Measurements from ENCODE around the gene LAMA2. TPM values are rescaled to one million over a fixed set of nuclear protein-coding genes. Genes with fewer than 3 reads are reported as not detected.

The LAMA2 gene
- total and polyA plus RNA-seq, 2 of the 8 experiments (the other 6 are each of a cell fraction or from before 2014, with no cell fraction given), result 1.3 to 3.8 TPM

GRCh38 chr6:129233458-129234134, 350.7 kb downstream of the LAMA2 start:
- Histone ChIP-seq H3K9me3 (ENCODE audit: insufficient read depth in 2 of 2, low read depth in 1 of 2, low read length in 1 of 2) (peaks cover 0 to 2% of the 10 kb centered on the region in 2 experiments; a peak in 1 of 4 replicates), H3K23me2 (ENCODE audit: low read depth, low read length) (no peaks in the 10 kb centered on the region), H2BK12ac (ENCODE audit: low read depth, low read length) (no peak overlapping the region), H3K27ac (ENCODE audit: low read depth, low read length) (no peak overlapping the region), H2BK120ac (replicated peaks; ENCODE audit: low read depth, low read length) (no peak overlapping the region), H3K27me3 (replicated peaks in 1 of 4; ENCODE audit: control insufficient read depth in 3 of 4, extremely low read depth in 1 of 4, insufficient read depth in 3 of 4, low read length in 3 of 4) (no peaks in the 10 kb centered on the region), H4K5ac (ENCODE audit: insufficient read length, low read depth, low read length) (no peak overlapping the region), H3K4me3 (ENCODE audit: extremely low read depth in 1 of 4, insufficient read depth in 2 of 4, low read depth in 3 of 4, low read length in 4 of 4) (no peak overlapping the region), H3K4me2 (ENCODE audit: insufficient read depth in 1 of 2, low read depth in 2 of 2, low read length in 2 of 2) (no peak overlapping the region), H3K14ac (ENCODE audit: insufficient read length) (no peak overlapping the region), H3K4me1 (replicated peaks in 1 of 4; ENCODE audit: control insufficient read depth in 3 of 4, insufficient read depth in 4 of 4, low read length in 3 of 4) (no peaks in the 10 kb centered on the region), H3K9ac (replicated peaks in 1 of 4; ENCODE audit: extremely low read depth in 1 of 4, low read depth in 3 of 4, low read length in 3 of 4) (no peak overlapping the region), H3K18ac (ENCODE audit: extremely low read depth, low read length) (no peak overlapping the region), H2AFZ (ENCODE audit: low read length) (no peak overlapping the region), H3K79me2 (ENCODE audit: control insufficient read depth in 1 of 2, insufficient read depth in 2 of 2, low read length in 2 of 2) (no peaks in the 10 kb centered on the region), H4K91ac (replicated peaks; ENCODE audit: insufficient read length, low read length) (no peak overlapping the region), H4K20me1 (replicated peaks in 1 of 2; ENCODE audit: control insufficient read depth in 1 of 2, insufficient read depth in 2 of 2, low read length in 2 of 2) (no peaks in the 10 kb centered on the region), H3K56ac (replicated peaks; ENCODE audit: insufficient read length, low read depth, low read length) (no peak overlapping the region), H2AK5ac (ENCODE audit: low read depth, low read length) (no peak overlapping the region), H4K8ac (ENCODE audit: extremely low read depth, insufficient read depth, low read length) (no peak overlapping the region), H3K23ac (ENCODE audit: insufficient read length) (no peak overlapping the region), H3K4ac (replicated peaks; ENCODE audit: insufficient read length, low read depth, low read length) (no peak overlapping the region), H3K79me1 (ENCODE audit: low read depth, low read length) (no peaks in the 10 kb centered on the region), H2BK20ac (ENCODE audit: low read length) (no peak overlapping the region), H3K36me3 (ENCODE audit: control insufficient read depth in 2 of 4, insufficient read depth in 4 of 4, low read length in 3 of 4) (no peaks in the 10 kb centered on the region), H2BK15ac (ENCODE audit: low read length) (no peak overlapping the region), H2BK5ac (ENCODE audit: low read depth, low read length) (no peak overlapping the region)
- POLR2A ChIA-PET (ENCODE audit: partially characterized antibody), result interaction anchor here (1.0 kb wide), 1 partner anchor 714 kb away, joined by 3 read pairs; the partner anchor contains the start of gene PTPRK
- 90% methylated on average over 9 of the region's 9 CpGs; no CpG with 5 or more reads in 1 of the 2 experiments for WGBS, 2 experiments (ENCODE audit: extremely low coverage in 1 of 2, insufficient coverage in 1 of 2, insufficient read length in 1 of 2, insufficient replicate concordance in 2 of 2, low coverage in 1 of 2, low lambda C conversion rate in 2 of 2, missing lambda C conversion rate in 1 of 2)
- CTCF ChIA-PET (ENCODE audit: partially characterized antibody), result no interaction called here
- TF ChIP-seq CHD1 (IDR thresholded peaks at IDR 0.05; ENCODE audit: low read depth, low read length) (no peak), E2F6 (IDR thresholded peaks at IDR 0.05) (no peak)
- no peak for DNase-seq (ENCODE audit: low read depth in 1 of 2, low spot score in 2 of 2)
- FAIRE-seq, result no peak
